GM12801 (cell line): ENCODE data around the gene DENND2A.

Experiments used
- CTCF ChIP-seq: IDR thresholded peaks from one replicate; pipeline ENCODE4 v1.5.1; 2011; ENCODE audit warnings: control low read depth; ENCODE audit not compliant: insufficient read length; ENCODE audit errors: extremely low read depth

Gene DENND2A

GRCh38 chr7:140677496-140677895 is 36.9 kb upstream of the DENND2A start:
- TF ChIP-seq CTCF: no peak

GRCh38 chr7:140676306-140676705 is 35.7 kb upstream of the DENND2A start:
- TF ChIP-seq CTCF: no peak

- TF ChIP-seq CTCF: no peak
Measured at GRCh38 chr7:140675726-140676125, 35.1 kb upstream of the DENND2A start.

- no peak for TF ChIP-seq CTCF
Measured at GRCh38 chr7:140674899-140675701, 34.5 kb upstream of the DENND2A start.

GRCh38 chr7:140674356-140674800 is 33.8 kb upstream of the DENND2A start:
- no peak for TF ChIP-seq CTCF

GRCh38 chr7:140673774-140674155 is 33.2 kb upstream of the DENND2A start:
- TF ChIP-seq CTCF: no peak

- no peak for TF ChIP-seq CTCF
Measured at GRCh38 chr7:140673063-140673773, 32.6 kb upstream of the DENND2A start.
